Skin of body (tissue), 2 donors: Measurements from ENCODE around the gene DHRS7C. TPM values are rescaled to one million over a fixed set of nuclear protein-coding genes. Genes with fewer than 3 reads are reported as not detected.
"Not testable (repeated sequence)": the region's sequence is repeated elsewhere in the genome, so short reads cannot be mapped to it uniquely, and the experiment has no call there.

Source experiments
- DNase-seq: peaks from one replicate; lab custom pipeline; 2025; lab: John Stamatoyannopoulos, UW
- total RNA-seq: library from RNA; depleted of rRNA; stranded (reverse); fragments of >200 nt; gene quantifications from one replicate; pipeline ENCODE4 v1.2.3, GENCODE V29; 2014

The DHRS7C gene
- total RNA-seq, 1 donor from 2014 or later: 15.9 TPM

- DNase-seq: no peak
Observed at GRCh38 chr17:9810100-9810949, 18.9 kb upstream of the DHRS7C start.

DNA sequence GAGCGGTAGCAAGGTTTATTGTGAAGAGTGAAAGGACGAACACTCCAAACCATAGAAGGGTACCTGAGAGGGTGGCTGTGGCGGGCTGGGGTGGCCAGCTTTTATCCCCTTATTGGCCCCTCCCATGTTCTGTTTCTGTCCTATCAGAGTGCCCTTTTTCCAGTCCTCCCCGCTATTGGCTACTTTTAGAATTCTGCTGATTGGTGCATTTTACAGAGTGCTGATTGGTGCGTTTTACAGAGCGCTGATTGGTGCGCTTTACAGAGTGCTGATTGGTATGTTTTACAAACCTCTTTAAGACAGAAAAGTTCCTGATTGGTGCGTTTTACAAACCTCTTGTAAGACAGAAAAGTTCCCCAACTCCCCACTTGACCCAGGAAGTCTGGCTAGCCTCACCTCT lies 18.0 kb upstream of the DHRS7C start:
- no peak for DNase-seq

GRCh38 chr17:9806699-9807098 lies 15.3 kb upstream of the DHRS7C start:
- no peak for DNase-seq

DNA sequence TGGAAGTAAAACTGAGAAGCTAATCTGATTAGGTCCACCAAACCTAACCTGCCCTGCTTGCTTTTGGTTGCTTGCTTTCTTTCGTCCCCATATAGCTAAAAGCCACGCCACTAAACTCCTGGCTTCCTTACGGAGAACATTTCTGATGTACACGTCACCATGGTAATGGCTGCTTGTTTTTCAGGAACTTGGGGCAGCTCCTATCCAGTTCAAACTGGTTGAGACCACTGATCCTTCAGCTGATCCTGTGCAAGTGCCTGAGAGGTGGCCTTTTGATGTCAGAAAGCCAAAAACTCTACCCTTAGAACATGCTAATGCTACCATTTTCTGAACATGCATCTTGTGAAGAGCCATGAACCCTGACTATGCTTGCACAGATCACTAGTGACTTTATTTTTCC lies 14.4 kb upstream of the DHRS7C start:
- no peak for DNase-seq

DNA sequence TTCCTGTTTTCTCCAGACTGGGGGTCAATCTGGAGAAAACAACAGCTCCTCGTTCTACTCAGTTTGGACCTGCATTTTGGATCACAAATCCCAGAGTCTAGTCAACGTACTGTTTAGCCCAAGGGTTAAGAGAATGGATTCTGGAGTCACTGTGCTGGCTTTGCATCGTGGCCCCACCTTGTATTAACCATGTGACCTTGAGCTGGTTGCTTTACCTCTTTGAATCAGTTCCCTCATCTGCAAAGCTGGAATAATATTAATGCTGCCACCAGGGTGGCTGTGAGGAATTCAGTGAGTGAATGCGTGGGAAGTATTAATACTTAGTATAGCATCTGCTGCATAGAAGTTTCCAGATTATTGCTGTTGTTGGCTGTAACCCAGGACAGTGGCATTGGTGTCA lies 11.3 kb upstream of the DHRS7C start:
- DNase-seq: no peak

GRCh38 chr17:9802294-9802693 lies 10.9 kb upstream of the DHRS7C start:
- no peak for DNase-seq

GRCh38 chr17:9801505-9801904 lies 10.1 kb upstream of the DHRS7C start:
- DNase-seq: no peak

DNA sequence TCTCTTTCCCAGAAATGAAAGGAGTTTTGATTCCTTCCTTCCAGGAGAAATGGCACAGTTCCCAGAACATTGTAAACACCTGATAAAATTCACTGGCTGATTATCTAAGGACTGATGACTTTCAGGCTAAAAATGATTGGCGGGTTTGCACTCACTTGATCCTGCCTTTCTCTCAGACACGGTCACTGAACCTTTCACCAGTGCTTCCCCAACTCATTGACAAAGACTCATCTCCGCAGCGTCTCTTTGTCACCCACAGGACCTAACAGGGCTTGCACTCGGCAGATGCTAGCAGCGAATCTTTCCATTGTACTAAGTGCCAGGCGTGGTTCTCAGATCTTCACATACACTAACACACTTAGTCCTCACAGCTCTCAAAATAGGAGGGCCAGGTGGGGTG lies 7.3 kb upstream of the DHRS7C start:
- no peak for DNase-seq

DNA sequence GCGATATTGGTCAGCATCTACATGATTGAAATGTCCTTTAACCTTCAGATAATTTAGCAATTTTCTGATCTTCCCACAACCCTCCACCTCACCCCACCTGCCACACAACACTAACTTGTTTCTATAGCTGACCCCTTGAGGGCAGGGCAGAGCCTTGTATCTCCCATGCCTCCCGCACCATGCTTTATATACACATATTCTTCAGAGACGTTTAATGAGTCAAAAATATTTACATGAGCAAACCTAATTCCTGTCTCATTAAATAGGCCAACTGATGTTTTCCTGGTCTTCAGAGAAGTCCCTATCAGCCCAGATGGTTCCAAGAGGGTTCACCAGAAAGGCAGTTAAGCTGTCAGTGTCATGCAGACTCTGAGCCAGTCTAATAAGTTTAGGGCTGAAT lies 6.6 kb upstream of the DHRS7C start:
- no peak for DNase-seq

DNA sequence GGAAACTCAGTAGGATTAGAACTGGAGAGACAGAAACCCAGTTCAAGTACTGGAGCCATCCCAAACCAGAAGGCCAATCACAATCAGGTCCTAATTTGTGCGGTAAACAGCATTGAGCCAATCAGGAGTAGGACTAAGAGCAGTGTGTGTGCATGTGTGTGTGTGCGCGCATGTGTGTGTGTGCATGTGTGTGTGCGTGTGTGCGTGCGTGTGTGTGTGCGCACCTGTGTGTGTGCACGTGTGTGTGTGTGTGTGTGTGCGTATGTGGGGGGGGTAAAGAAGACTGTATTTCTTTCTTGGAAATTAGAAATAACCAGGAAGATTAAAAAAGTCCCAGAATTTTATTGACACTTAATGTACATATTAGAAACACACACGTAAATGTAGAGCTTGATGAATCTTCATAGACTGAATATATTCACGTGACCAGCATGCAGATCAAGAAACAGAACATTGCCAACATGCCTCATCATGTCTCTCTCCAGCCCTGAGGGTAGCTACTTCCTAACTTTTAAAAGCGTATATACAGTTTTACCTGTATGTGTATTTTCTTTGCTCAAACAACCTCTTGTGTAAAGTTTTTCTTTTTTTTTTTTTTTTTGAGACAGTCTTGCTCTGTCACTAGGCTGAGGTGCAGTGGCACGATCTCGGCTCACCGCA lies 919 bp upstream of the DHRS7C start:
- no peak for DNase-seq

GRCh38 chr17:9790316-9790715 lies 1.1 kb downstream of the DHRS7C start:
- DNase-seq: no peak

- DNase-seq: no peak
Observed at GRCh38 chr17:9788601-9789000, 2.8 kb downstream of the DHRS7C start.

- DNase-seq: no peak
Observed at GRCh38 chr17:9784544-9784943, 6.8 kb downstream of the DHRS7C start.

DNA sequence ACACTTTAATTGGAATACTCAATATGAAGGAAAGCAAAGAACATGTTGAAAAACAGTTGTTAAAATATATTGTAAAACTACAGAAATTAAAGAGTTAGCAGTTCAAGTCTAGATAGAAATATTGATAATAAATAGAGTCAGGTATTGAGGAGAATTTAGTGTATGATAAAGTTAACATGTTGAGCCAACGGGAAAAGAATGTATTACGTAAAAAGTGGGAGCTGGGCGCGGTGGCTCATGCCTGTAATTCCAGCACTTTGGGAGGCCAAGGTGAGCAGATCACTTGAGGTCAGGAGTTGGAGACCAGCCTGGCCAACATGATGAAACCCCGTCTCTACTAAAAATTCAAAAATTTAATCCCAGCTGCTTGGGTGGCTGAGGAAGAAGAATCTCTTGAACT lies 7.9 kb downstream of the DHRS7C start:
- not testable (repeated sequence) for DNase-seq

- DNase-seq: no peak
Observed at GRCh38 chr17:9783050-9783449, 8.3 kb downstream of the DHRS7C start.

DNA sequence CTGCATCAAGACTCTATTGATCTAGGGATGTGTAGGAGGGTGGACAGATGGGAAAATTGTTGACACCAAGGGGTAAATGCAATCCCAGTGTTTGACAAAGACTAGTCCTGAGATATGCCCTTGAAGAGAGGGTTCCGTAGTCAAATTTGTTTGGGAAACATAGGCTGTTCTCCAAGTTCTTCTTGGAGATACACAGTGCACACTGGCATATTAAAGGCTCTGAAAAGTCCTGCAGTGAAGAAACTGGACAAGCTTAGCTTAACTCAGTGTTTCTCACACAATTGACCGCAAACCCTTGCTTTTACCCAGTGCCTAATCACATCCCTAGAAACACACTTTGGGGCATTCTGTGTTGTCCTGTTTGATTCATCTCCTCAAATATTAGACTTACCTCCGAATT lies 10.8 kb downstream of the DHRS7C start:
- DNase-seq: no peak

GRCh38 chr17:9776911-9777310 lies 14.5 kb downstream of the DHRS7C start:
- DNase-seq: no peak

- no peak for DNase-seq
Observed at GRCh38 chr17:9772658-9773057, 18.7 kb downstream of the DHRS7C start.

- no peak for DNase-seq
Observed at GRCh38 chr17:9771465-9771864, 19.9 kb downstream of the DHRS7C start.

- no peak for DNase-seq
Observed at GRCh38 chr17:9769036-9769695, 22.2 kb downstream of the DHRS7C start.

GRCh38 chr17:9768381-9768934 lies 22.9 kb downstream of the DHRS7C start:
- peak; percentile 24 for DNase-seq

- no peak for DNase-seq
Observed at GRCh38 chr17:9767432-9767991, 23.9 kb downstream of the DHRS7C start.
